Right atrium auricular region (tissue), 2 donors: Measurements from ENCODE around the gene CAMSAP2. TPM values are rescaled to one million over a fixed set of nuclear protein-coding genes. Genes with fewer than 3 reads are reported as not detected.

Experiments
- DNase-seq: peaks from one replicate; pipeline ENCODE4 v3.0.0-alpha.2; 2019; ENCODE audit warnings: low spot score
- H3K27ac ChIP-seq, 2 donors: fragments of 200-600 bp; sonication (generic); 1 replicate in 1 of 2; 2 replicates in 1 of 2; pipeline ENCODE4 v1.5.1; 2016 to 2019
- H3K27me3 ChIP-seq, 2 donors: fragments of 200-600 bp; sonication (generic); one replicate each; pipeline versions ENCODE4 v1.5.1 to v1.6.0; 2017 to 2019
- H3K36me3 ChIP-seq: fragments of 200-600 bp; sonication (generic); one replicate; pipeline ENCODE4 v1.5.1; 2016
- H3K4me1 ChIP-seq, 2 donors: fragments of 200-600 bp; sonication (generic); one replicate each; pipeline versions ENCODE4 v1.5.1 to v1.6.0; 2017 to 2019
- H3K4me3 ChIP-seq, 2 donors: fragments of 200-600 bp; sonication (generic); 1 replicate in 1 of 2; 2 replicates in 1 of 2; pipeline ENCODE4 v1.5.1; 2017 to 2019; ENCODE audit warnings: mild to moderate bottlenecking in 1 of 2, moderate library complexity in 1 of 2
- H3K9me3 ChIP-seq, 2 donors: fragments of 200-600 bp; sonication (generic); one replicate each; pipeline ENCODE4 v1.5.1; 2019
- CTCF ChIP-seq, 2 donors: fragments of 200-600 bp; sonication (generic); IDR thresholded peaks; one replicate each; pipeline ENCODE4 v1.5.1; 2019; ENCODE audit warnings: antibody characterized with exemption in 2 of 2
- total RNA-seq, 2 donors: library from RNA; depleted of rRNA; stranded (reverse); fragments of >200 nt; gene quantifications; one replicate each; pipeline ENCODE4 v1.1.0, GENCODE V29; 2016

The CAMSAP2 gene
- total RNA-seq, 2 donors from 2014 or later = 34.6 to 36.4 TPM

GRCh38 chr1:200778766-200779165 is 40.1 kb downstream of the CAMSAP2 start:
- no peaks in the 10 kb centered on the region for H3K9me3 ChIP-seq
- no peaks in the 10 kb centered on the region for H3K27me3 ChIP-seq
- H3K27ac ChIP-seq = peak overlapping the region in 1 of 2 donors; percentile 13
- H3K4me1 ChIP-seq = peaks cover 0 to 41% of the 10 kb centered on the region in 2 donors
- no peaks in the 10 kb centered on the region for H3K36me3 ChIP-seq
- no peak for DNase-seq
- no peak overlapping the region for H3K4me3 ChIP-seq
- TF ChIP-seq CTCF (IDR thresholded peaks at IDR 0.05) = no peak

- H3K4me1 ChIP-seq = peaks cover 0 to 36% of the 10 kb centered on the region in 2 donors
- H3K27me3 ChIP-seq = no peaks in the 10 kb centered on the region
- DNase-seq = no peak
- no peak overlapping the region for H3K4me3 ChIP-seq
- H3K9me3 ChIP-seq = no peaks in the 10 kb centered on the region
- no peaks in the 10 kb centered on the region for H3K36me3 ChIP-seq
- peak overlapping the region in 1 of 2 donors; percentile 13 for H3K27ac ChIP-seq
- TF ChIP-seq CTCF (IDR thresholded peaks at IDR 0.05) = no peak
These were observed 40.6 kb downstream of the CAMSAP2 start for GRCh38 chr1:200779326-200779725.

- peaks cover 0 to 22% of the 10 kb centered on the region in 2 donors for H3K4me1 ChIP-seq
- no peak overlapping the region for H3K27ac ChIP-seq
- no peaks in the 10 kb centered on the region for H3K36me3 ChIP-seq
These were observed 42.1 kb downstream of the CAMSAP2 start for GRCh38 chr1:200780545-200781369.

GRCh38 chr1:200783926-200784325 is 45.2 kb downstream of the CAMSAP2 start:
- Histone ChIP-seq H3K9me3 (no peaks in the 10 kb centered on the region), H3K4me1 (peaks cover 0 to 17% of the 10 kb centered on the region in 2 donors), H3K27me3 (no peaks in the 10 kb centered on the region), H3K27ac (no peak overlapping the region), H3K4me3 (no peak overlapping the region), H3K36me3 (no peaks in the 10 kb centered on the region)
- TF ChIP-seq CTCF (IDR thresholded peaks at IDR 0.05) = no peak
- DNase-seq = no peak

More at GRCh38 chr1:200780545-200781369, 42.1 kb downstream of the CAMSAP2 start:
- Histone ChIP-seq H3K27me3 (no peaks in the 10 kb centered on the region), H3K9me3 (no peaks in the 10 kb centered on the region), H3K4me3 (peak overlapping the region in 1 of 2 donors; percentile 20)
- no peak for TF ChIP-seq CTCF (IDR thresholded peaks at IDR 0.05)
- no peak for DNase-seq

GRCh38 chr1:200784576-200784975 is 45.9 kb downstream of the CAMSAP2 start:
- DNase-seq = no peak
- Histone ChIP-seq H3K4me1 (peaks cover 0 to 14% of the 10 kb centered on the region in 2 donors), H3K9me3 (no peaks in the 10 kb centered on the region), H3K36me3 (no peaks in the 10 kb centered on the region), H3K27me3 (no peaks in the 10 kb centered on the region), H3K4me3 (no peak overlapping the region), H3K27ac (no peak overlapping the region)
- no peak for TF ChIP-seq CTCF (IDR thresholded peaks at IDR 0.05)
